Suppressor macrophage treated with lipopolysaccharide for 1 hour (primary cell): ENCODE results near the gene LMBR1L.
"Not testable (repeated sequence)": the region's sequence is repeated elsewhere in the genome, so short reads cannot be mapped to it uniquely, and the experiment has no call there.

Source experiments
- DNase-seq, 3 donors: peaks; one replicate each; pipeline ENCODE4 v3.0.0-alpha.2; 2020 to 2022

Gene LMBR1L

DNA sequence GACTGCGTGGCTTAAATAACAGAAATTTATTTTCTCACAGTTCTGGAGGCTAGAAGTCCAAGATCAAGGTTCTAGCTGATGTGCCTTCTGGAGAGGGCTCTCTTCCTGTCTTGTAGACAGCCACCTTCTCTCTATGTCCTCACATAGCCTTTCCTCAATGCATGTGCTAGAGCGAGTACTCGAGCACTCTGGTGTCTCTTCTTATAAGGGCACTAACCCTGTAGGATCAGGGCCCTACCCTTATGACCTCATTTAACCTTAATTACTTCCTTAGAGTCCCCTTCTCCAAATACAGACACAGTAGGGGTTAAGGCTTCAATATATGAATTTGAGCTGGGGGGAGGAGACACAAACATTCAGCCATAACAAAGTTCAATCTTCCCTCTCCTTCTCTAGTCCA is 26.2 kb downstream of the LMBR1L start:
- peak in 1 of 3 donors; percentile 12 for DNase-seq

DNA sequence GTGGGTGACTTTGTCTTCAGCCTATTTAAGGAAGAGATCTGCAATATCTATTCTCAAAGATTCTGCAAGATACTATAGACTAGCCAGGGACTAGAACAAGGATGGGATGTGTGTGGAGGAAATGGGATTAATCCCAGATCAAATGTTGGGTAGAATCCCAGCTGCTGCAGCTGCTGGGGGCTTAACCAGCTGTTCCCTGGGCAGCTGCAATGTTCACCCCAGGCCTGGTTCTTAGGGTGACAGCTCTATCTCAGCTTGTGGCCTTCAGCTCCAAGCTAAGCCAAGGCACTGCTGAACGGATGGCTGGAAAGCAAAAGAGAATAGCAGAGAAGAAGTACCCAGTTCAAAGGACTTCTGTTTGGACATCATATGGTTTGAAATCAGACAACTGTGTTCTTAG is 30.9 kb downstream of the LMBR1L start:
- DNase-seq, result peak in 1 of 3 donors; percentile 12

DNA sequence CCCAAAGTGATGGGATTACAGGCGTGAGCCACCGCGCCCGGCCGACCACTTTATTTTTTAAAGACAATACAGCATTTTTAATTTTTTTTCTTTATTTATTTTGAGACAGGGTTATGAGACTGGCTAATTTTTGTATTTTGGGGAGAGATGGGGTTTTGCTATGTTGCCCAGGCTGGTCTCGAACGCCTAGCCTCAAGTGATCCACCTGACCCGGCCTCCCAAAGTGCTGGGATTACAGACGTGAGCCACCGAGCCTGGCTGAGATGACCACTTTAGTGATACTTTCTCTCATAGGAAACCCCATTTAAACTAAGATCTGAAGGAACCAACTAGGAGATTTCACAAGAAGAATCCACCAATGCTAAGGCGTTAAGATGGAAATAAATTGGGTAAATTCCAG is 39.7 kb downstream of the LMBR1L start:
- no peak for DNase-seq

DNA sequence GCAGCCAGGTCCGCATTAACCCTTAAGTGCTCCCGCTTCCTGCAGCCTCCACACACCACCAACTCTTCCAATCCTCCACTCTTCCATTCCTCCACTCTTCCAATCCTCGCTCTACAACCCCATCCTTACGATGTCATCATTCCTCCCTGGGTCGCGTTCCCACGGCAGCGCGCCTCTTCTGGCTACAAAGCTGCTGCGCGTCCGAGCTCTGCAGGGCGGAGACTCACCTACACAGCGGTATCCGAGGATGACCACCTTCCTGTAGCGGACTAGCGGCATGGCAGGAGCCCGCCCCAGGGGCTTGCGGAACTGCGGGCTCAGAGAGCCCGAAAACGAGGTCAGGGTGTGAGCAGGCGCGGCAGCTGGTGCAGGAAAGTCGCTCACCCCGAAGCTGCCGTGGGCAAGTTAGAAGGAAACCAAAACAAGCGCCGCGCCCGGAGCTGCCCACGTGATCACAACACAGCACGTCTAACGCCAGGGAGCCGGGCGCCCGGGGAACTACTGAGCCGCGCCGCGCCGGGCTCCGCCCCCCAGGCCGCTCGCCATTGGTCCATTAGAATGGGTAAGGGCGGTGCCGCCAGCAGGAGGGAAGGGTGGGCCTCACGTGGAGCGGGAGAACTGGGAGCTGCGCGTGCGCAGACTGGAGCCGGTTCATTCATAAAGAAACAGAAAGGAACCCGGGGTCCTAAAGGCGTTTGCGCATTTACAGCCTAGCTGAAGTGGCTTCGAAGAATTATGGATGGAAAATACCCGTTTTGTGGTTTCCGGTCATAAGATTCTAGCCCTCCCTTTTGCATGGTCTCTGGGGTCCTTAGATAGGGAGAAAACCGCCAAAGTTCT is 40.9 kb downstream of the LMBR1L start, which contains the start of gene RHEBL1:
RHEBL1 (minus strand) TSS at position 473 of the 840 bp plus-strand sequence; CDS start at position 279, 194 bp downstream.
- peak; percentile 99 to 100 (median 100) for DNase-seq

DNA sequence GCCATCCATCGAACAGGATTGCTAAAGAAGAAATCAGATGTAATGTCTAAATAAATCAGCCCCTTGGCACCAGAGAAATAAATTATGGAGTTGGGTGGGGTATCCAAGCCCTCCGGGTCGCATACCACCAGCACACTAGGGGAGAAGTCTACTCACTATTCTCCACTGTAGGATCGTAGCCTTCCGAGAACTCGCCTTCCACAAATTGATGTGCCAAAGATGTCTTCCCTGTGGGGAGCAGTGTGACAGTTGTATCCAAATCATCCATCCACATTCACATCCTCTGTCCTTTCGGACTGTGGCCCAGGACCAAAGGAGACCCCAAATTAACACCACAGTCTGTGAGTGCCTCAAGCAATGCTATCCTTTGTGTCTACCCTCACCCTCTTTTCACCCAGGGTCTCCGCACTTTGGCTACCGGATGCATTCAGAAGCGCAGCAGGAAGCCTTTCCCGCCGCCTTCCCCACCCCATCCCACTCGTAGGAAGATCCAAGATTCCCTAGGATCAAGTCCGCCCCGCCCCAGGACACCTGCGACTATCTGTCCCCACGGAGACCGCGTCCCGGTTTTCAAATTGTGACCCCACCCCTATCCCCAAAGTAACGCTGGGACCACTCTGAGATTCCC is 41.7 kb downstream of the LMBR1L start:
- DNase-seq, result no peak

DNA sequence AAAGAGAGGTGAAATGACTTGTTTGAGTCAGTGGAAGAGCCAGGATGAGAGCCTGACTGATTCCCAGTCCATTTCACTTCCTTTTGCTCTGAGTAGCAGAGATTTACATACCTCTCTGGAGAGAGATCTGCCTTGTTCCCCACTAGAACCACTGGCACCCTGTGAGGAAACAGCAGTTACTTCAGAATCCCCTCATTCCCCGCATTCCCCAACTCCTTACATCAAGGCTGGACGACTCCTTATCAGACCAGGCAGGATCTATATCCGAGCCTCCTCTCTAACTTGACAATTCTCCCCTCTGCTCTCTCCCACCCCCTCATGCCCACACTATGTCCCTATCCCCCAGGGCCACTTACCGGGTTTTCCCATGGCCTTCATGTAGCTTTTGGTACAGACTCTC is 44.5 kb downstream of the LMBR1L start:
- no peak for DNase-seq

DNA sequence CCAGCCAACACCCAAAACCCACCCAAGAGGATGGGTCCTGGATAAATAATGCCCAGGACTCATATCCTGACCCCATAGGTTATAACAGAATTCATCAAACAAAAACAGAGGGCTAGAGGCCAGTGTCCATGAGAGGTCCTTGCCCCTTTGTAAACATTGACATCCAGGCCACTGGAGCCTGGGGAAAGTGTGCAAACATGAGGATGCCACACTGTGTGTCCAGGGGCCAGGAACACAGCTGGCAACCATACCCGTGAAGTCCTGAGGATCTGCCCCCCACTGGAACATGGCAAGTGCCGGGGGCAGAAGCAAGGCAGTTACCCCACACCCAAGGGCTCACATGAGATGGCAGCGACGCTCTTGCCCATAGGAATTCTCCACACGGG is 45.9 kb downstream of the LMBR1L start:
- no peak for DNase-seq

DNA sequence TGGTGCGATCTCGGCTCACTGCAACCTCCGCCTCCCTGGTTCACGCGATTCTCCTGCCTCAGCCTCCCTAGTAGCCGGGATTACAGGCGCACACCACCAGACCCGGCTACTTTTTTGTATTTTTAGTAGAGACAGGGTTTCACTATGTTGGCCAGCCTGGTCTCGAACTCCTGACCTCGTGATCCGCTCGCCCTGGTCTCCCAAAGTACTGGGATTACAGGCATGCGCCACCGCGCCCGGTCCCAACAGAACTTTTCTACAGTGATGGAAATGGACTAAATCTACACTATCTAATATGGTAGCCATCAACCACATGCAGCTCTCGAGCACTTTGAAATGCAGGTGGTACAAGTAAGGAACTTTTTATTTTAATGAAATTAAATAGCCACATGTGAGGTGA is 48.7 kb downstream of the LMBR1L start:
- not testable (repeated sequence) for DNase-seq

DNA sequence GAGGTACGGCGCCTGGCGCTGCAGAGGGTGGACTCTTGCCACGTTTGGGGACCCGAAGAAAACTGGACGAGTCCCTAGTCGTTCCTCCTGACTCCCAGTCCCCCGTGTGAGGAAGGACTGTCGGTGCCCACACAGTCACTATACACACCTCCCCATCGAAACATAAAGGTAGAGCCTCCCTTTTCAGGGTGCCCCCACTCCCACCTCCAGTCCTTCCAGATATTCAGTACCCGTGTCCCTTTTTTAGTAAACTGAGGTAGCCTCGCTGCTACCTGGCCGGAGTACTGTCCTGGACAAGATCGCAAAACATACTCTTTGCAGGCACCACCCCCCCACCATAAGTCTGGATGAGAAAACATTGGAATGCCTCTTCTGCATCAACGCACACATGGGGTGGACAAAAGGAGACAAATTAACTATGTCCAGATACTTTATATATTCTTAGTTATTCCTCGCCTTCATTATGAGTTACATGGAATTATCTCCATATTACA is 49.4 kb downstream of the LMBR1L start:
- DNase-seq, result no peak

DNA sequence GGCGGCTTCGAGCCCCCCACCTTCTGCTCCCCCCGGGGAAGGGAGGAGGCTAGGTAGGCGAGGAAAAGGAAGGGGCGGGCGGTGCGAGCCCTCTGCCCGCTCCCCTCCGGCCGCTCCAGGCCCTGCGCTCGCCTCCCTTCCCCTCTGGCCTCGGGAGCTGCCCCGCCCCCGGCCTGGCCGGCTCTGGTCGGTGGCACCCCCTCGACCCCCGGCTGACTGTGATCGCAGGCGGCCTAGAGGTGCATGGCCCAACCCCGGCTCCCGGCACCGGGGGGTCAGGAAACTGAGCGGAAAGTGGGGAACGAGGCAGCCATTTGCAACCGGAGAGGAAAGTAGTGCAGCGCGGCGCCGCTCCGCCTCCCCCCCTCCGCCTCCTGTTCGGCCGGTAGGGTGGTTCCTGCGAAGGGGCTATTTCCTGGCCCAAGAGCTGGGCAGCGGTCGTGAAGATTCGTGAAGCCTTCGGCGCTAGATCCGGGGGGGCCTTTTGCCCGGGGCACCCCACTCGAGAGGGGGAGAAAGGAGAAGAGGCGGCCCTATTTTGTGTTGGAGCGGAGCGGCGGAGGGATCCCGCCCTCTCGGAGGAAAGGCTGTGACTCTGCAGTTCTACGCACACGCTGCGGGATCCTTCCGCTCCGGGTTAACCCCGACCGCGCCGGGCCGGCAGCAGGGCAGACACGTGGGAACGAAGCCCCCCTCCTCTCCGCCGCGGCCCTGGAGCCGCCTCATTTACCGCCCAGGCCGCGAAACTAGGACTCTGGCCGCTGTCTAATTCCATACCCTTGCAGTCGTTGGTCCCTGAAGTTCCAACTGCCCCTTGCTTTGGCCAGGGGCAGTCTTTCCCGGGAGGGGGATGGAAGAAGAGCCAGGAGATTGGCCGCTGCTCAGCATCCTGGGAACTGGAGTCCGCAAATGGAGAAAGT is 50.1 kb downstream of the LMBR1L start, which contains the start of gene KMT2D:
KMT2D (minus strand) TSS at position 558 of the 920 bp plus-strand sequence. CDS start 5,470 bp downstream, outside the sequence.
- peak; percentile 93 to 97 (median 95) for DNase-seq

DNA sequence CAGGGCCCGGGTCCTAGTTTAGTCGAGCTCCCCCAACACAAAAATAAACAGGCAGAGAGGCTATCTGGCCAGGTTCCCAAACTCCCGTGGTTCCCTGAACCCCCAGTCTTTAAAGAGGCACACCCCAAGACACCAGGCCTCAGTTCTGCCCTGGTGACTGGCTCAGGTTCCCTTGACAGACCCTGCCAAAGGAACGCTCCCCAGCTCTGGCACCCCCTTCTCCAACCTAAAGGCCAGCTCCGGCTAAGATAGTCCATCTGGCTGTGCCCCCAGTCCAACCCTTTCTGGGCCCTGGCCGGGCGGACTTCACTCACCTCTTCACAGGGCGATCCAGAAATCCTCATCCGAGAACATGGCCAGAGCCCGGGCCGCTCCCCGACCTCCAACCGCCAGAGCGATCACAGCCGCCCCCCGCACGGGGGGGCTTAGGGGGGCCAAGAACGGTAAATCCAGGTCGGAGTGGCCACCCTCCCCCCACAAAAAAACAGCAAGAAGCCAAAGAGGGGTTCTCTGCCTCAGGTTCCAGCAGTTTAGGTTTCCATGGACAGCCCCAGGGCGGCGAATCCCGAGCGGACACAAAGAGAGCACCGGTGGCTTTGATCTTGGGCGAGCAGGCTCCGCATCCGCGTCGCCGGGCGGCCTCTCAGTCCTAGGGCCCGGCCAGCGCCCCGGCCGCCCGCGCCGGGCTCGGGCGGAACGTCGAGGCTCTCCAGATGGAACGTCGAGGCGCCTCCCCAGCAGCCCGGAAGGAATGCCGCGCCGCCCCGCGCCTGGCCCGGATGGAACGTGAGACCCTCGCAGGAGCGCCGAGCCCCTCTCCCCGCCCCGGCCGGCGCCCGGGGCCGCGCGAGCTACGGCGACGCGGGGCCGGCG is 51.1 kb downstream of the LMBR1L start:
- peak; percentile 37 to 70 (median 39) for DNase-seq

DNA sequence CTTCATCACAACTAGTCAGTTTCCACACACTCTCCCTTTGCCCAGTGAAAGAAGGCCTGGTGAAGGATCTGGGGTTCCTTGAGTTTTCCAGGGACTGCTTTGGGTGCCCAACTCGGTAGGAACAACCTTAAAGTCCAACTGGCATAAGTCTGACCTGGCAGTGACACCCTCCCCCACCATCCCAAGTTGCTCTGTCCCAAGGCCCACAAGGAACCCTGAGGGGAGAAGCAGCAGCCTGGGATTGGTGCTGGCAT is 51.7 kb downstream of the LMBR1L start:
- DNase-seq, result peak in 1 of 3 donors; percentile 13

DNA sequence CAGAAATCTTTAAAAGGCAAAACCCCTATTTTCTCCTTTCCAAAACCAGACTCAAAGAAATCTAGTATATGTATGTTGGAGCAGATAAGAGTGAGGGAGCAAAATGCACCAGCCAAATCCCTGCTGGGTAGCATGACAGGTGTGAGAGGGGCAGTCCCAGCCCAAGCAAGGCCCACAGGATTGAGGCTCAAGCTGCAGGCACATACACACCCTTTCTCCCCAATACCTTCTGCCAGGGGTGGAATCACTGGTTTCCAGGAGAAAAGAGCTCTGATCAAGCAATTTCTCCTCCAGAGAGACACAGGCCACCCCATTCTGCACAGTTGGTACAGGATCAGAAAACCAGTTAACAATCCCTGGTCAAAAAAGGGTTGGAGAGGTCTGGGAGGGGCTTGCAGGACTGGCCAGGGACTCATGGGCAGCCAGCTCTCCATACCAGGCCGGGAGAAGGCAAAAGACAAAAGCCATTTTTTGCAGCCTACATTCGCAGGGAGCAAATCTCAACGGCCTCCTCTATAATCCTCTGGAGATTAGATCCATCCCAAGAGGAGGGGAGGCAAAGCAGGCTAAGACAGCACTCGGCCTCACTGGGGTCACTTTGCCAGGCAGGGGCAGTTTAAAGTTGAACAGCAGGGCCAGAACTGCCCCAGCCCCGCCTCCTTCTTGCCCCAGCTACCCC is 52.1 kb downstream of the LMBR1L start:
- DNase-seq, result no peak

DNA sequence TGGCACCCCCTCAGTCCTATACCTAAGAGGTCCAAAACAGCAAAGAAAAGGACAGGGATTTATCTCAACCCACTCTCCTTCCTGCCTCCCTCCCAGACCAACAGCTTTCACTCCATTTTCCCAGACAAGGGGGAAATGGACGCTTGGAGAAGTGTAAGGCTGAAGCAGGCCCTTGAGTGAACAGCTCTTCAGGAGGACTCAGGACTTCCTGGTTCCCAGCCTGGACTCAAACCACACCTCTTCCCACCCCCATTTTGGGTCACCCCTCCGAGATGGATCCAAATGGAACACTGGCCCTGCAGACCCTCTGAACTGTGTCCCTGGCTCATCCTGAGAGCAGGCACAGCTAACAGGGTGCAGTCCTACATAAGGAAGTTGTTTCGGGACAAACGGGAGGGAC is 52.8 kb downstream of the LMBR1L start:
- peak; percentile 20 to 37 (median 29) for DNase-seq

DNA sequence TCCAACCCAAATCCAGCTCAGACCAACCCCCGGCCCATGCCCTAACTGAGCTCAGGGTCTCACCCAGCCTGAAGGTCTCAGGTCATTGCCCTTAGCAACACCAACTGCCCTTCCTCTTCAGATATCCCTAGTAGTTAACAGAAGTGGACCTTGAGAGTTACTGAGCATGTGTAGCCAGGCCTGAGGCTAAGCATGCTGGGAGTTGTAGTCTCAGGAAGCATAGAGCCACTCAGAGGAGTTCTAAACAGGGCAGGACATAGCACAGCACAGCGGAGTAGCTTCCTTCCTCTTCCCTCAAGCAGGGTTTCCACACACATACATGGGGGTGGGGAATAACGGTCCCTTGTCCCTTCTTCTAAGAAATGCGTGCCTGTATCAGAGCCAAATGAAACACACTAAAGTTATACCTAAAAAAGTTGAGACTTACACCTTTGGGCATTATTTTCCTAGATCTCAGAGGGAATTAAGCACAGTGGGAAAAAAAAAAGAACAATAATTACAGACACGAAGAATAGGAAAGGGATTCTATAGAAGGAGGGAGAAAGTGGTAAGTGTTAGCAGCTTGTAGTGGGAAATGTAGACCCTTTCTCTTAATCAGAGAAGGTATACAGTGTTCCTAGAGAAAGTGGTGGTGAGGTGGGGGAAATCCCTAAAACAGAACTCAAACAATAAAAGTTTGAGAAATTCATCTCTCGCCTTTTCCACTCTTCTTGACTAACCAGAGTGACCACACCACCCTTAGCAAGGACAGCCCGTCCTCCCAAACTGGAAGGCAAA is 54.5 kb downstream of the LMBR1L start:
- peak; percentile 91 to 95 (median 95) for DNase-seq

DNA sequence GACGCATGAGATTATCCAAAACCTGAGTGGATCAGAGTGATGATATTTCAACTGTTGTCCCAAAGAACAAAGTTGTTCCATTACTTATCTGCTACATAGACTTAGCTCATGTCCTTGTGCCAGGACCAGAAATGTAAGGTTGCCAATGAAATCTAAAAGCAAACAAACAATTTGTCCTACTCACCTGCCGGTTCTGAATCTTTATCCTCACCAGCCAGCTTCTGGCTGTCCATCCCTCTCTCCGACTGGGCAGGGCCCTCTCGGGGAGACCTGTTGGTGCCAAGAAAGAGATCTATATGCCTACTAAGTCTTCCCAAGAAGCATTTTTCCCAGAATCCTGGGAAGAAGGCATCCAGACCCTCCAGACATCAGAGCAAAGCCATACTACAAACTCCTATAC is 55.6 kb downstream of the LMBR1L start:
- no peak for DNase-seq

DNA sequence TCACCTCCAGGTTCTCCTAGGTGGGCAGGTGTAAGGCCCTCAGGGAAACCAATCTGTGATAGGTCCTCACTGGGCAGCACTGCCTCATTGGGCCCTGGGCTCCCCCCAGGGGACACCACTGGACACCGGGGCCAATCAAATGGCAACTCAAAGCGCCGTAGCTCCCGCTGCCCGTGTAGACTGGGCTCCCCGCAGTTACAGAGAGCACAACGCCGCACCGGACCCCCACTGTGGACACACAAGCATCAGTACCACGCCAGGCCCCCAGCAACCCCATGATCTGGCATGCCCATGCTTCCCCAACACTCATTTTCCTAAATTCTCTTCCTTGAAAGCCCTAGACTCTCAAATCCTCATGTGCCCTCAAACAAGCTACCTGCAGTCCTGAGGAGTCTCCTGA is 56.1 kb downstream of the LMBR1L start:
- no peak for DNase-seq

DNA sequence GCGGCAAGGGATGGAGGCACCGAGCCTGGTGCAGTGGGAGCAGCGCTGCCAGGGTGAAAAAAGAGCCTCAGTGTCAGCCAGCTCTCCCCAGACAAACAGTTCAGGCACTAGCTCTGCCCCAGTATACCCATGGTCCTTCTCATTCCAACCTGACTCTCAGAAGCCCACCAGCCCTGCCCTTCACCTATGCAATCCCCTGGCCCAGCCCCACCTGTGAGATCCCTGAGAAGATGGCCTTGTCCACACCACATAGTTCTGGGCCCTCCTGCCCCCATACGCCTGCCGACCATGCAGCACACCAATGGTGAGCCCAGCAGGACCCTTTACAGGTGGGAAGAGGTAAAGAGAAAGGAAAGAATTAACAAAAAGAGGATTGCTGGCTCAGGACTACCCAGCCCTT is 56.6 kb downstream of the LMBR1L start:
- DNase-seq, result no peak

DNA sequence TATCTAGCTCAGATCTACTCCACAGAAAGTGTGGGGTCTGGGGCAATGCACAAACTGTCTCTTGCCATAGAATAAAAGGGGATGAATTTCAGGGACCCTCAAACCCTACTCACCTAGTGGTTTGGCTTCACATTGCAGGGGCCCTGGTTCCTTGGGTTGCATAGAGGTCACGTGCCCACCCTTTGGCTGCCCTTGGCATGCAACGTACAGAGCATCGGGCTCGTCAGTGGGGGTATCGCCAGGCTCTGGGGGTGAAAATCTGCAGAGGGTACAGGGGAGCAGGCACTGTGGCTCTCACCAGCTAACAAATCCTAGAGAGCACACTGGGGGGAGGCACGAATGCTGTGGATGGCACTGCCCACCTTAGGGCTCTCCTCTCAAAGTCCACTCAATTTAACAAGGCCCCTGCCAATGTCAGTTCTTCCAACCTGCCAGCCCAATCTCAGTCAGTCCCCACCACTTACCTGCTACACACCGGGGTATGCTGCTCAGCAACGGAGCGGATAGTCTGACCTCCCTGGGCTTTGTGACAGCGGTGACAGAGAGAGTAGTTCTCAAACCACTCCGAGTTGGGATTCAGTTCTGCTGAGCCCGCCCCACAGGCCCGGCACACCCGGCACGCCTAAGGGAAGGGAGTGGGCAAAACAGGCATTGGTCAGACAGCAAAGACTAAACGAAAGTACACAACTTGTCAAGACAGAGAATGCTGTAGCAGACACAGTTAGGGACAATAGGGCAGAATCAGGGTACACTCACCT is 58.0 kb downstream of the LMBR1L start:
- DNase-seq, result no peak
